ENCODE data around the gene TMEM59.
"Not testable (repeated sequence)": the region's sequence is repeated elsewhere in the genome, so short reads cannot be mapped to it uniquely, and the experiment has no call there.

The TMEM59 gene

GRCh38 chr1:54016343-54017282 is 36.4 kb downstream of the TMEM59 start:
- no peak for TF ChIP-seq JUND (IDR thresholded peaks at IDR 0.05; ENCODE audit: low read depth)
- in situ Hi-C loops (cut with HindIII; ENCODE audit: low pct_unique_long_range_greater_than_20kb, low sequenced_read_pairs), result no loop called here
- peak; percentile 63 to 92 for DNase-seq (ENCODE audit: low read depth in 1 of 2, low spot score in 1 of 2)

DNA sequence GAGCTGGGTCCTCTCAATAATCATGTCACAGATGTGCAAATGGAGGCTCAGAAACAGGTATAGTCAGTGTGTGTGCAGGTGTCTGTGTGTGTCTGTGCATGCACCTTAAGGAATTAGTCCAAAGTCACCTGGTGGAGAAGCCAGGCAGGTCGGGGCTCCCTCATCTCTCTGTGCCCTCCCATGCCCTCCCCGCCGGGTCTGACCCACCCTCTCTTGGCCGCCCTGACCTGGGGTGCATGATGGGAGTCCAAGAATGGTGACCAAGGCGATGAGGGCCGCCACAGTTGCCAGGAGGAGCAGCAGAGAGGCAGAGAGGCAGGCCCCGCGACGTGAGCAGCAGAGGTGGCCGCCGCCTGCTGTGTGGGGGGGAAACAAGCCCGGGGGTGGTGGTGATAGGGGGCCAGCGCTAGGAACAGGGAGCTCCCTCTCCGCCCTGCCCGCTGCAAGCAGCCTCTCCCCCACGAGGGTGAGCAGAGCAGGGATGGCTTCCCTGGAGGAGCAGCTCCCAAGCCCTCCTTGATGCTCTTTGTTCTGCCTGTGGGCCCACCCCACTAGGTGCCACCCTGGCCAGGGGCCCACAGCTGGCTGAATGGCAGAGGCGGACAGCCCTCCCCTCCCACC is 38.9 kb downstream of the TMEM59 start:
- DNase-seq (ENCODE audit: low read depth in 1 of 2, low spot score in 1 of 2), result no peak
- in situ Hi-C loops (cut with HindIII; ENCODE audit: low pct_unique_long_range_greater_than_20kb, low sequenced_read_pairs), result no loop called here
- no peak for TF ChIP-seq JUND (IDR thresholded peaks at IDR 0.05; ENCODE audit: low read depth)

GRCh38 chr1:54013393-54014008 is 39.5 kb downstream of the TMEM59 start:
- TF ChIP-seq JUND (IDR thresholded peaks at IDR 0.05; ENCODE audit: low read depth), result no peak
- DNase-seq (ENCODE audit: low read depth in 1 of 2, low spot score in 1 of 2), result no peak
- in situ Hi-C loops (cut with HindIII; ENCODE audit: low pct_unique_long_range_greater_than_20kb, low sequenced_read_pairs), result no loop called here

DNA sequence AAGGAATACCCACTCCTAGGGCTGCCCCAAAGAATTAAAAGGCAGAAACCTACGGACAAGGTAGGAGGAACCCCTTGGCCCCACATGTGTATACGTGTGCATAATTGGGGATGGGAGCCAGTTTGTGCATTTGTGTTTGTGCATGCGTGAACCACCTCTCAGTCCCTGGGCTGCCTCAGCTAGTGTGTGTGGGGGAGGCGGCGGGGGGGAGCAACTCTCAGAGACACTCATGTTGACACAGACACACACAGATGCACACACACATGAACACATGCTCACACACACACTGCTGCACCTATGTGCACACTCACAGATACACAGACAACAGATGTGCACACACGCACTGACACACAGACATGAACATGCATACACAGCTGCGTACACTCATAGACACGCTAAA is 40.1 kb downstream of the TMEM59 start:
- DNase-seq (ENCODE audit: low read depth in 1 of 2, low spot score in 1 of 2), result no peak
- in situ Hi-C loops (cut with HindIII; ENCODE audit: low pct_unique_long_range_greater_than_20kb, low sequenced_read_pairs), result no loop called here
- TF ChIP-seq JUND (IDR thresholded peaks at IDR 0.05; ENCODE audit: low read depth), result no peak

- TF ChIP-seq JUND (IDR thresholded peaks at IDR 0.05; ENCODE audit: low read depth), result no peak
- DNase-seq (ENCODE audit: low read depth in 1 of 2, low spot score in 1 of 2), result no peak
- in situ Hi-C loops (cut with HindIII; ENCODE audit: low pct_unique_long_range_greater_than_20kb, low sequenced_read_pairs), result no loop called here
Measured at GRCh38 chr1:54012008-54012325, 41.0 kb downstream of the TMEM59 start.

- no peak for TF ChIP-seq JUND (IDR thresholded peaks at IDR 0.05; ENCODE audit: low read depth)
- no peak for DNase-seq (ENCODE audit: low read depth in 1 of 2, low spot score in 1 of 2)
- in situ Hi-C loops (cut with HindIII; ENCODE audit: low pct_unique_long_range_greater_than_20kb, low sequenced_read_pairs), result no loop called here
Measured at GRCh38 chr1:54011316-54012007, 41.5 kb downstream of the TMEM59 start.

- DNase-seq (ENCODE audit: low read depth in 1 of 2, low spot score in 1 of 2), result no peak
- in situ Hi-C loops (cut with HindIII; ENCODE audit: low pct_unique_long_range_greater_than_20kb, low sequenced_read_pairs), result no loop called here
Measured at GRCh38 chr1:54010415-54011117, 42.4 kb downstream of the TMEM59 start.

DNA sequence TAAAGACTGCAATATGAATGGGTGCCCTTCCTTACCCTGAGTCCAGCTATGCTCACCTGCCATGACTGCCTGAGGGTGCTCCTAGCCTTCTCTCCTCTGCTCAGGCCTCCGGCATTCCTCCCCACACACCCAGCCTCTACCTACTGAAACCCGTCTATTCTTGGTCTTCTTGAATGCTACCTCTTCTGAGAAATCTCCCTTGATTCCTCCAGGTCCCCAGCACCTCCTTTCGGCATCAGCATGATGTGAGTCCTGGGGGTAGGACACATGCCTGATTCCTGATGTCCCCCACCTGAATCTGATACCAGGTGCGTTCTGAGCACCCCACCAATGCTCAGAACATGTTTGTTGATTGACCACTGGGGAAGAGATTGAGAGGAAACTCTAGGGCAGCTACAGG is 43.6 kb downstream of the TMEM59 start:
- no peak for DNase-seq (ENCODE audit: low read depth in 1 of 2, low spot score in 1 of 2)
- TF ChIP-seq JUND (IDR thresholded peaks at IDR 0.05; ENCODE audit: low read depth), result no peak
- in situ Hi-C loops (cut with HindIII; ENCODE audit: low pct_unique_long_range_greater_than_20kb, low sequenced_read_pairs), result no loop called here

More at GRCh38 chr1:54010415-54011117, 42.4 kb downstream of the TMEM59 start:
- no peak for TF ChIP-seq JUND (IDR thresholded peaks at IDR 0.05; ENCODE audit: low read depth)

DNA sequence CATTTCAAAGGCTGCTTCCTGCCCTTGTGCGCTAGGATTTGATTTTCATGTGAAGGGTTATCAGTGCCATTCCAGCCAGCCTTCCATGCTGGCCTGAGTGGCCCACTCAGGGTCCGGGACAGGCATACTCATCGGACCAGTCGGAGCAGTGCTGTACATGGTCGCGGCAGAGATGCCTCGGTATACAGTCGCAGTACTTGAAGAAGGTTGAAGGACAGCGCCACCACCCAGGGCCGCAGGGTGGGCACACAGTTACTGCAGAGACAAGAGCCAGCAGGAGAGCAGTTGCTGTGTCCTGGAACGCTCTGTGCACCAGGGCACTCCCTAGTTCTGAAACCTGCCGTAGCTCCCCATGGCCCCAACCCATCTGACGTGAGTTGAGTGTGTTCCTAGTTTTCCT is 44.1 kb downstream of the TMEM59 start:
- TF ChIP-seq JUND (IDR thresholded peaks at IDR 0.05; ENCODE audit: low read depth), result no peak
- in situ Hi-C loops (cut with HindIII; ENCODE audit: low pct_unique_long_range_greater_than_20kb, low sequenced_read_pairs), result no loop called here
- DNase-seq (ENCODE audit: low read depth in 1 of 2, low spot score in 1 of 2), result no peak

DNA sequence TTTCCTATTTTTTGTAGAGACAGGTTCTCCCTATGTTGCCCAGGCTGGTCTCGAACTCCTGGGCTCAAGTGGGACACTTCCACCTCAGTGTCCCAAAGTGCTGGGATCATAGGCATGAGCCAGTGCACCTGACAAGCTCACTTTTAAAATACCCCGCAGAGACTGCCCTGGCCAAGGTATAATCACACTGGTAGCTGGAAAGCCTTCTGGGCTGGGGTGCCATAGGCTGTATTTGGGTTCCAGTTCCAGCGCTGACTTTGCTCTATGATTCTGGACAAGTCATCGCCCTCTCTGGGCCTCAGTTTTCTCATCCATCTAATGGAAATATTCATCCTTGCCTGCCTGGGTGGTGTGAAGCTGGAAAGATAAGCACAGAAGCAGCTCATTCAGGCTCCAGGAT is 45.4 kb downstream of the TMEM59 start:
- TF ChIP-seq JUND (IDR thresholded peaks at IDR 0.05; ENCODE audit: low read depth), result no peak
- in situ Hi-C loops (cut with HindIII; ENCODE audit: low pct_unique_long_range_greater_than_20kb, low sequenced_read_pairs), result no loop called here
- no peak for DNase-seq (ENCODE audit: low read depth in 1 of 2, low spot score in 1 of 2)

- DNase-seq (ENCODE audit: low read depth in 1 of 2, low spot score in 1 of 2), result no peak
- no peak for TF ChIP-seq JUND (IDR thresholded peaks at IDR 0.05; ENCODE audit: low read depth)
- in situ Hi-C loops (cut with HindIII; ENCODE audit: low pct_unique_long_range_greater_than_20kb, low sequenced_read_pairs), result no loop called here
Measured at GRCh38 chr1:54006508-54006907, 46.5 kb downstream of the TMEM59 start.

DNA sequence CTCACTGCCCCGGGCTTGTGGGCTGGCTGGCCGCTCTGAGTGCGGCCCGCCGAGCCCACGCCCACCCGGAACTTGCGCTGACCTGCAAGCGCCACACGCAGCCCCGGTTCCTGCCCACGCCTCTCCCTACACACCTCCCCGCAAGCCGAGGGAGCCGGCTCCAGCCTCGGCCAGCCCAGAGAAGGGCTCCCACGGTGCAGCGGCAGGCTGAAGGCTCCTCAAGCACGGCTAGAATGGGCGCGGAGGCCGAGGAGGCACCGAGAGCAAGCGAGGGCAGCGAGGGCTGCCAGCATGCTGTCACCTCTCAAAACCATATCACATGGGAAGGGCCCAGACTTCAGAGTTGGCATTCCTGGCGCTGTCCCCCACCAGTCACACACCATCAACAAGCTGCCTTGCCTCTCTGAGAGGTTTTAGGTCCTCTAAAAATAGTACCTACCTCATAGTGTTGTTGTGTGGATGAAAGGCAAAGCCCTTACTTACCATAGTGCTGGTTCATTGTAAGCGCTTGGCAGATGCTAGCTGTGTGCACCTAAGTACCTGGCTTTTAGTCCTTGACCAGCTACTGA is 48.4 kb downstream of the TMEM59 start:
- no peak for DNase-seq (ENCODE audit: low read depth in 1 of 2, low spot score in 1 of 2)
- no peak for TF ChIP-seq JUND (IDR thresholded peaks at IDR 0.05; ENCODE audit: low read depth)
- in situ Hi-C loops (cut with HindIII; ENCODE audit: low pct_unique_long_range_greater_than_20kb, low sequenced_read_pairs), result no loop called here

- DNase-seq (ENCODE audit: low read depth in 1 of 2, low spot score in 1 of 2); in situ Hi-C loops (cut with HindIII; ENCODE audit: low pct_unique_long_range_greater_than_20kb, low sequenced_read_pairs): not testable (repeated sequence)
Measured at GRCh38 chr1:54003750-54004480, 49.1 kb downstream of the TMEM59 start.
